Activated B cell treated with CpG ODN at 0.5 μM for 24 hours (primary cell): ENCODE measurements around the gene CLC. TPM values are rescaled to one million over a fixed set of nuclear protein-coding genes. Genes with fewer than 3 reads are reported as not detected.

ENCODE experiments used
- ATAC-seq: fragments of 200-7000 bp; cut with Tn5 transposase; one replicate; pipeline ENCODE4 v1.10.0; 2021; ENCODE audit warnings: low read depth, mild to moderate bottlenecking, moderate library complexity
- CTCF ChIA-PET: fragments of 350-600 bp; sonication (Branson Sonifier 250); formaldehyde crosslinking; loops from one replicate; lab custom pipeline; 2021; ENCODE audit warnings: antibody characterized with exemption; lab: Charles Lee
- POLR2A ChIA-PET: fragments of 350-600 bp; sonication (Branson Sonifier 250); formaldehyde crosslinking; loops from one replicate; lab custom pipeline; 2021; ENCODE audit warnings: antibody characterized with exemption; lab: Charles Lee
- DNase-seq: peaks from one replicate; pipeline ENCODE4 v3.0.0; 2022
- H3K27ac Mint-ChIP-seq: one replicate; pipeline ENCODE4 v1.8.0; 2020; ENCODE audit warnings: mixed read lengths
- H3K27me3 Mint-ChIP-seq: one replicate; pipeline ENCODE4 v1.8.0; 2021; ENCODE audit warnings: mixed read lengths
- H3K36me3 Mint-ChIP-seq: one replicate; pipeline ENCODE4 v1.8.0; 2021; ENCODE audit warnings: low read depth, mixed read lengths
- H3K4me1 Mint-ChIP-seq: one replicate; pipeline ENCODE4 v1.8.0; 2021; ENCODE audit warnings: mixed read lengths
- H3K4me3 Mint-ChIP-seq: one replicate; pipeline ENCODE4 v1.8.0; 2020; ENCODE audit warnings: mild to moderate bottlenecking, mixed read lengths
- H3K9me3 Mint-ChIP-seq: one replicate; pipeline ENCODE4 v1.8.0; 2020; ENCODE audit warnings: mixed read lengths
- CTCF ChIP-seq: fragments of 200-600 bp; IDR thresholded peaks from one replicate; pipeline ENCODE4 v1.8.0; 2022; ENCODE audit warnings: antibody characterized with exemption, mild to moderate bottlenecking
- intact Hi-C: fragments of 100-400 bp; cut with micrococcal nuclease; formaldehyde crosslinking; loops from one replicate; pipeline ENCODE4 v1.15.1; 2024
- total RNA-seq: library from RNA; stranded (reverse); gene quantifications from 2 replicates; pipeline ENCODE4 v1.2.3, GENCODE V29; 2022

CLC gene
- total RNA-seq, 1 donor from 2014 or later: not detected

- ChIA-PET POLR2A (no interaction called here), CTCF (no interaction called here)
- Mint-ChIP-seq H3K4me3 (no peak overlapping the region), H3K27ac (no peak overlapping the region), H3K27me3 (peaks cover 22% of the 10 kb centered on the region), H3K36me3 (no peaks in the 10 kb centered on the region), H3K4me1 (no peaks in the 10 kb centered on the region), H3K9me3 (no peaks in the 10 kb centered on the region)
- intact Hi-C loops: no loop called here
- ATAC-seq (no peak), DNase-seq (no peak)
- no peak for TF ChIP-seq CTCF
Observed at GRCh38 chr19:39733841-39734240, 4.0 kb downstream of the CLC start.

- H3K27me3 Mint-ChIP-seq: peaks cover 17% of the 10 kb centered on the region
- no peaks in the 10 kb centered on the region for H3K9me3 Mint-ChIP-seq
- no peak overlapping the region for H3K4me3 Mint-ChIP-seq
- no peak for DNase-seq
- H3K36me3 Mint-ChIP-seq: no peaks in the 10 kb centered on the region
- CTCF ChIA-PET: no interaction called here
- H3K4me1 Mint-ChIP-seq: no peaks in the 10 kb centered on the region
- no peak for ATAC-seq
- TF ChIP-seq CTCF: no peak
- POLR2A ChIA-PET: no interaction called here
- no peak overlapping the region for H3K27ac Mint-ChIP-seq
- intact Hi-C loops: no loop called here
Observed at GRCh38 chr19:39731685-39732084, 6.1 kb downstream of the CLC start.

- intact Hi-C loops: no loop called here
- no peak for DNase-seq
- Mint-ChIP-seq H3K36me3 (no peaks in the 10 kb centered on the region), H3K4me3 (no peak overlapping the region), H3K27ac (no peak overlapping the region), H3K27me3 (peaks cover 30% of the 10 kb centered on the region), H3K4me1 (no peaks in the 10 kb centered on the region), H3K9me3 (no peaks in the 10 kb centered on the region)
- ChIA-PET CTCF (no interaction called here), POLR2A (no interaction called here)
- TF ChIP-seq CTCF: no peak
- no peak for ATAC-seq
Observed at GRCh38 chr19:39729594-39729993, 8.2 kb downstream of the CLC start.

- DNase-seq (no peak), ATAC-seq (no peak)
- peaks cover 38% of the 10 kb centered on the region for H3K27me3 Mint-ChIP-seq
Observed at GRCh38 chr19:39728040-39728439, 9.8 kb downstream of the CLC start.

GRCh38 chr19:39727070-39727800, 10.6 kb downstream of the CLC start:
- Mint-ChIP-seq H3K4me1 (no peaks in the 10 kb centered on the region), H3K4me3 (no peak overlapping the region), H3K36me3 (no peaks in the 10 kb centered on the region), H3K27me3 (peaks cover 44% of the 10 kb centered on the region), H3K9me3 (no peaks in the 10 kb centered on the region), H3K27ac (no peak overlapping the region)
- ChIA-PET CTCF (no interaction called here), POLR2A (no interaction called here)
- ATAC-seq: no peak
- intact Hi-C loops: no loop called here
- DNase-seq: no peak
- no peak for TF ChIP-seq CTCF

More at GRCh38 chr19:39728040-39728439, 9.8 kb downstream of the CLC start:
- Mint-ChIP-seq H3K27ac (no peak overlapping the region), H3K9me3 (no peaks in the 10 kb centered on the region), H3K4me1 (no peaks in the 10 kb centered on the region), H3K4me3 (no peak overlapping the region), H3K36me3 (no peaks in the 10 kb centered on the region)
- POLR2A ChIA-PET: no interaction called here
- no peak for TF ChIP-seq CTCF
- intact Hi-C loops: no loop called here
- CTCF ChIA-PET: no interaction called here
